HepG2 (cell line): ENCODE results near the gene PRSS22.

Source experiments
- HES4 ChIP-seq: sonication (generic); formaldehyde crosslinking; IDR thresholded peaks from 2 replicates; pipeline ENCODE4 v1.9.0; 2021; ENCODE audit warnings: mild to moderate bottlenecking, missing genetic modification reagents, borderline replicate concordance
- IKZF4 ChIP-seq: sonication (generic); formaldehyde crosslinking; IDR thresholded peaks from 2 replicates; pipeline ENCODE4 v1.5.1; 2020; ENCODE audit warnings: borderline replicate concordance, mild to moderate bottlenecking, low read depth, missing genetic modification reagents; ENCODE audit errors: not compliant biosample characterization
- ZNF274 ChIP-seq: sonication (generic); formaldehyde crosslinking; IDR thresholded peaks from 2 replicates; pipeline ENCODE4 v1.5.1; 2020; ENCODE audit warnings: mild to moderate bottlenecking, missing genetic modification reagents
- ZNF431 ChIP-seq: sonication (generic); formaldehyde crosslinking; IDR thresholded peaks from 2 replicates; pipeline ENCODE4 v1.9.0; 2022; ENCODE audit warnings: missing genetic modification reagents, low read depth, mild to moderate bottlenecking, borderline replicate concordance
- ZNF510 ChIP-seq: sonication (generic); formaldehyde crosslinking; IDR thresholded peaks from 2 replicates; pipeline ENCODE4 v1.4.0; 2020; ENCODE audit warnings: low read depth, mild to moderate bottlenecking, missing genetic modification reagents
- ZNF543 ChIP-seq: sonication (generic); formaldehyde crosslinking; IDR thresholded peaks from 2 replicates; pipeline ENCODE4 v1.4.0; 2020; ENCODE audit warnings: mild to moderate bottlenecking, missing genetic modification reagents
- ZNF883 ChIP-seq: sonication (generic); formaldehyde crosslinking; IDR thresholded peaks from 2 replicates; pipeline ENCODE4 v1.5.1; 2020; ENCODE audit warnings: mild to moderate bottlenecking, missing genetic modification reagents; ENCODE audit errors: not compliant biosample characterization
- TF ChIP-seq, protein P1 (sequence below): sonication (generic); formaldehyde crosslinking; IDR thresholded peaks from 2 replicates; pipeline ENCODE4 v1.4.0; 2020; ENCODE audit warnings: missing genetic modification reagents
- TF ChIP-seq, protein P2 (sequence below): IDR thresholded peaks from 2 replicates; pipeline ENCODE4 v1.4.0; 2020; ENCODE audit warnings: mild to moderate bottlenecking, missing genetic modification reagents
- TF ChIP-seq, protein P3 (sequence below): sonication (generic); formaldehyde crosslinking; IDR thresholded peaks from 2 replicates; pipeline ENCODE4 v1.4.0; 2020; ENCODE audit warnings: mild to moderate bottlenecking, missing genetic modification reagents, borderline replicate concordance
- TF ChIP-seq, protein P4 (sequence below), 2 experiments: sonication (generic) in 1 of 2; formaldehyde crosslinking in 1 of 2; IDR thresholded peaks; 2 replicates each; pipeline versions ENCODE4 v1.5.1 to v1.6.1; 2011 to 2020; ENCODE audit warnings: borderline replicate concordance in 1 of 2, low read depth in 1 of 2, low read length in 1 of 2, mild to moderate bottlenecking in 1 of 2, missing genetic modification reagents in 1 of 2, moderate library complexity in 1 of 2
- TF ChIP-seq, protein P5 (sequence below): sonication (generic); formaldehyde crosslinking; IDR thresholded peaks from 2 replicates; pipeline ENCODE4 v1.5.0; 2020; ENCODE audit warnings: mild to moderate bottlenecking, missing genetic modification reagents, moderate library complexity
- TF ChIP-seq, protein P6 (sequence below): sonication (generic); formaldehyde crosslinking; conservative IDR thresholded peaks from 2 replicates; pipeline ENCODE4 v1.4.0; 2020; ENCODE audit warnings: missing genetic modification reagents
- TF ChIP-seq, protein P7 (sequence below): IDR thresholded peaks from 2 replicates; pipeline ENCODE4 v1.6.1; 2016; ENCODE audit warnings: low read depth, control low read depth

DNA sequence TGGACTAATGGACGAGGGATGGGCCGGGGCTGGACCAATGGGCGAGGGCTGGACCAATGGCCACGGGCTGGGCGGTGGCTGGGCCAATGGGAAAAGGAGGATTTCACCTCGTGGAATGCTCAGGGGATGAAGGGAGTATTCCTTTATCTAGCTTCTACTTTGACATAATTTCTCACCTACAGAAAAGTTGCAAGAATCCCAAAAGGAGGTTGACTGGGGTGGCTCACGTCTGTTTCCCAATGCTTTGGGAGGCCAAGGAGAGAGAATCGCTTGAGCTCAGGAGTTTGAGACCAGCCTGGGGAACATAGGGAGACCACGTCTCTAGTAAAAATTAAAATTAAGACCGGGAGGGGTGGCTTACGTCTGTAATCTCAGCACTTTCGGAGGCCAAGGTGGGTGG is 48.0 kb upstream of the PRSS22 start:
- no peak for TF ChIP-seq IKZF4 (CRISPR knock-in tag)
- TF ChIP-seq, protein P1, sequence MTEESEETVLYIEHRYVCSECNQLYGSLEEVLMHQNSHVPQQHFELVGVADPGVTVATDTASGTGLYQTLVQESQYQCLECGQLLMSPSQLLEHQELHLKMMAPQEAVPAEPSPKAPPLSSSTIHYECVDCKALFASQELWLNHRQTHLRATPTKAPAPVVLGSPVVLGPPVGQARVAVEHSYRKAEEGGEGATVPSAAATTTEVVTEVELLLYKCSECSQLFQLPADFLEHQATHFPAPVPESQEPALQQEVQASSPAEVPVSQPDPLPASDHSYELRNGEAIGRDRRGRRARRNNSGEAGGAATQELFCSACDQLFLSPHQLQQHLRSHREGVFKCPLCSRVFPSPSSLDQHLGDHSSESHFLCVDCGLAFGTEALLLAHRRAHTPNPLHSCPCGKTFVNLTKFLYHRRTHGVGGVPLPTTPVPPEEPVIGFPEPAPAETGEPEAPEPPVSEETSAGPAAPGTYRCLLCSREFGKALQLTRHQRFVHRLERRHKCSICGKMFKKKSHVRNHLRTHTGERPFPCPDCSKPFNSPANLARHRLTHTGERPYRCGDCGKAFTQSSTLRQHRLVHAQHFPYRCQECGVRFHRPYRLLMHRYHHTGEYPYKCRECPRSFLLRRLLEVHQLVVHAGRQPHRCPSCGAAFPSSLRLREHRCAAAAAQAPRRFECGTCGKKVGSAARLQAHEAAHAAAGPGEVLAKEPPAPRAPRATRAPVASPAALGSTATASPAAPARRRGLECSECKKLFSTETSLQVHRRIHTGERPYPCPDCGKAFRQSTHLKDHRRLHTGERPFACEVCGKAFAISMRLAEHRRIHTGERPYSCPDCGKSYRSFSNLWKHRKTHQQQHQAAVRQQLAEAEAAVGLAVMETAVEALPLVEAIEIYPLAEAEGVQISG (CRISPR knock-in tag), result no peak
- TF ChIP-seq, protein P2, sequence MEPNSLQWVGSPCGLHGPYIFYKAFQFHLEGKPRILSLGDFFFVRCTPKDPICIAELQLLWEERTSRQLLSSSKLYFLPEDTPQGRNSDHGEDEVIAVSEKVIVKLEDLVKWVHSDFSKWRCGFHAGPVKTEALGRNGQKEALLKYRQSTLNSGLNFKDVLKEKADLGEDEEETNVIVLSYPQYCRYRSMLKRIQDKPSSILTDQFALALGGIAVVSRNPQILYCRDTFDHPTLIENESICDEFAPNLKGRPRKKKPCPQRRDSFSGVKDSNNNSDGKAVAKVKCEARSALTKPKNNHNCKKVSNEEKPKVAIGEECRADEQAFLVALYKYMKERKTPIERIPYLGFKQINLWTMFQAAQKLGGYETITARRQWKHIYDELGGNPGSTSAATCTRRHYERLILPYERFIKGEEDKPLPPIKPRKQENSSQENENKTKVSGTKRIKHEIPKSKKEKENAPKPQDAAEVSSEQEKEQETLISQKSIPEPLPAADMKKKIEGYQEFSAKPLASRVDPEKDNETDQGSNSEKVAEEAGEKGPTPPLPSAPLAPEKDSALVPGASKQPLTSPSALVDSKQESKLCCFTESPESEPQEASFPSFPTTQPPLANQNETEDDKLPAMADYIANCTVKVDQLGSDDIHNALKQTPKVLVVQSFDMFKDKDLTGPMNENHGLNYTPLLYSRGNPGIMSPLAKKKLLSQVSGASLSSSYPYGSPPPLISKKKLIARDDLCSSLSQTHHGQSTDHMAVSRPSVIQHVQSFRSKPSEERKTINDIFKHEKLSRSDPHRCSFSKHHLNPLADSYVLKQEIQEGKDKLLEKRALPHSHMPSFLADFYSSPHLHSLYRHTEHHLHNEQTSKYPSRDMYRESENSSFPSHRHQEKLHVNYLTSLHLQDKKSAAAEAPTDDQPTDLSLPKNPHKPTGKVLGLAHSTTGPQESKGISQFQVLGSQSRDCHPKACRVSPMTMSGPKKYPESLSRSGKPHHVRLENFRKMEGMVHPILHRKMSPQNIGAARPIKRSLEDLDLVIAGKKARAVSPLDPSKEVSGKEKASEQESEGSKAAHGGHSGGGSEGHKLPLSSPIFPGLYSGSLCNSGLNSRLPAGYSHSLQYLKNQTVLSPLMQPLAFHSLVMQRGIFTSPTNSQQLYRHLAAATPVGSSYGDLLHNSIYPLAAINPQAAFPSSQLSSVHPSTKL (CRISPR knock-in tag), result no peak
- TF ChIP-seq ZNF274 (CRISPR knock-in tag), result no peak
- TF ChIP-seq, protein P3, sequence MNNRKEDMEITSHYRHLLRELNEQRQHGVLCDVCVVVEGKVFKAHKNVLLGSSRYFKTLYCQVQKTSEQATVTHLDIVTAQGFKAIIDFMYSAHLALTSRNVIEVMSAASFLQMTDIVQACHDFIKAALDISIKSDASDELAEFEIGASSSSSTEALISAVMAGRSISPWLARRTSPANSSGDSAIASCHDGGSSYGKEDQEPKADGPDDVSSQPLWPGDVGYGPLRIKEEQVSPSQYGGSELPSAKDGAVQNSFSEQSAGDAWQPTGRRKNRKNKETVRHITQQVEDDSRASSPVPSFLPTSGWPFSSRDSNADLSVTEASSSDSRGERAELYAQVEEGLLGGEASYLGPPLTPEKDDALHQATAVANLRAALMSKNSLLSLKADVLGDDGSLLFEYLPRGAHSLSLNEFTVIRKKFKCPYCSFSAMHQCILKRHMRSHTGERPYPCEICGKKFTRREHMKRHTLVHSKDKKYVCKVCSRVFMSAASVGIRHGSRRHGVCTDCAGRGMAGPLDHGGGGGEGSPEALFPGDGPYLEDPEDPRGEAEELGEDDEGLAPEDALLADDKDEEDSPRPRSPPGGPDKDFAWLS (CRISPR knock-in tag), result no peak
- TF ChIP-seq, protein P4, sequence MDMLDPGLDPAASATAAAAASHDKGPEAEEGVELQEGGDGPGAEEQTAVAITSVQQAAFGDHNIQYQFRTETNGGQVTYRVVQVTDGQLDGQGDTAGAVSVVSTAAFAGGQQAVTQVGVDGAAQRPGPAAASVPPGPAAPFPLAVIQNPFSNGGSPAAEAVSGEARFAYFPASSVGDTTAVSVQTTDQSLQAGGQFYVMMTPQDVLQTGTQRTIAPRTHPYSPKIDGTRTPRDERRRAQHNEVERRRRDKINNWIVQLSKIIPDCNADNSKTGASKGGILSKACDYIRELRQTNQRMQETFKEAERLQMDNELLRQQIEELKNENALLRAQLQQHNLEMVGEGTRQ (IDR thresholded peaks at IDR 0.05; ENCODE audit: low read depth, low read length), result no peak
- TF ChIP-seq, protein P4 (CRISPR knock-in tag; IDR thresholded peaks at IDR 0.05; ENCODE audit: borderline replicate concordance), result no peak
- TF ChIP-seq ZNF543 (CRISPR knock-in tag), result no peak
- TF ChIP-seq, protein P5, sequence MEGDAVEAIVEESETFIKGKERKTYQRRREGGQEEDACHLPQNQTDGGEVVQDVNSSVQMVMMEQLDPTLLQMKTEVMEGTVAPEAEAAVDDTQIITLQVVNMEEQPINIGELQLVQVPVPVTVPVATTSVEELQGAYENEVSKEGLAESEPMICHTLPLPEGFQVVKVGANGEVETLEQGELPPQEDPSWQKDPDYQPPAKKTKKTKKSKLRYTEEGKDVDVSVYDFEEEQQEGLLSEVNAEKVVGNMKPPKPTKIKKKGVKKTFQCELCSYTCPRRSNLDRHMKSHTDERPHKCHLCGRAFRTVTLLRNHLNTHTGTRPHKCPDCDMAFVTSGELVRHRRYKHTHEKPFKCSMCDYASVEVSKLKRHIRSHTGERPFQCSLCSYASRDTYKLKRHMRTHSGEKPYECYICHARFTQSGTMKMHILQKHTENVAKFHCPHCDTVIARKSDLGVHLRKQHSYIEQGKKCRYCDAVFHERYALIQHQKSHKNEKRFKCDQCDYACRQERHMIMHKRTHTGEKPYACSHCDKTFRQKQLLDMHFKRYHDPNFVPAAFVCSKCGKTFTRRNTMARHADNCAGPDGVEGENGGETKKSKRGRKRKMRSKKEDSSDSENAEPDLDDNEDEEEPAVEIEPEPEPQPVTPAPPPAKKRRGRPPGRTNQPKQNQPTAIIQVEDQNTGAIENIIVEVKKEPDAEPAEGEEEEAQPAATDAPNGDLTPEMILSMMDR (CRISPR knock-in tag), result no peak
- TF ChIP-seq ZNF431 (CRISPR knock-in tag), result no peak
- TF ChIP-seq, protein P6, sequence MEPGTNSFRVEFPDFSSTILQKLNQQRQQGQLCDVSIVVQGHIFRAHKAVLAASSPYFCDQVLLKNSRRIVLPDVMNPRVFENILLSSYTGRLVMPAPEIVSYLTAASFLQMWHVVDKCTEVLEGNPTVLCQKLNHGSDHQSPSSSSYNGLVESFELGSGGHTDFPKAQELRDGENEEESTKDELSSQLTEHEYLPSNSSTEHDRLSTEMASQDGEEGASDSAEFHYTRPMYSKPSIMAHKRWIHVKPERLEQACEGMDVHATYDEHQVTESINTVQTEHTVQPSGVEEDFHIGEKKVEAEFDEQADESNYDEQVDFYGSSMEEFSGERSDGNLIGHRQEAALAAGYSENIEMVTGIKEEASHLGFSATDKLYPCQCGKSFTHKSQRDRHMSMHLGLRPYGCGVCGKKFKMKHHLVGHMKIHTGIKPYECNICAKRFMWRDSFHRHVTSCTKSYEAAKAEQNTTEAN (CRISPR knock-in tag), result no peak
- no peak for TF ChIP-seq ZNF510 (CRISPR knock-in tag)
- no peak for TF ChIP-seq HES4
- TF ChIP-seq, protein P7, sequence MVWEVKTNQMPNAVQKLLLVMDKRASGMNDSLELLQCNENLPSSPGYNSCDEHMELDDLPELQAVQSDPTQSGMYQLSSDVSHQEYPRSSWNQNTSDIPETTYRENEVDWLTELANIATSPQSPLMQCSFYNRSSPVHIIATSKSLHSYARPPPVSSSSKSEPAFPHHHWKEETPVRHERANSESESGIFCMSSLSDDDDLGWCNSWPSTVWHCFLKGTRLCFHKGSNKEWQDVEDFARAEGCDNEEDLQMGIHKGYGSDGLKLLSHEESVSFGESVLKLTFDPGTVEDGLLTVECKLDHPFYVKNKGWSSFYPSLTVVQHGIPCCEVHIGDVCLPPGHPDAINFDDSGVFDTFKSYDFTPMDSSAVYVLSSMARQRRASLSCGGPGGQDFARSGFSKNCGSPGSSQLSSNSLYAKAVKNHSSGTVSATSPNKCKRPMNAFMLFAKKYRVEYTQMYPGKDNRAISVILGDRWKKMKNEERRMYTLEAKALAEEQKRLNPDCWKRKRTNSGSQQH (CRISPR knock-in tag), result no peak
- no peak for TF ChIP-seq ZNF883 (CRISPR knock-in tag)
